HG03159 (cell line): Measurements from ENCODE around the gene KCNJ12.
"Not testable (repeated sequence)": the region's sequence is repeated elsewhere in the genome, so short reads cannot be mapped to it uniquely, and the experiment has no call there.

ENCODE experiments used
- ATAC-seq: cut with Tn5 transposase; IDR thresholded peaks from one replicate; pipeline ENCODE4 v1.9.1; 2021; ENCODE audit warnings: mild to moderate bottlenecking, moderate library complexity; ENCODE audit not compliant: unreplicated experiment

Gene KCNJ12

GRCh38 chr17:21404956-21405731, 29.0 kb downstream of the KCNJ12 start:
- ATAC-seq: not testable (repeated sequence)

- not testable (repeated sequence) for ATAC-seq
Observed at GRCh38 chr17:21405904-21406400, 29.8 kb downstream of the KCNJ12 start.

- ATAC-seq: not testable (repeated sequence)
Observed at GRCh38 chr17:21406616-21407404, 30.7 kb downstream of the KCNJ12 start.

GRCh38 chr17:21407752-21408151, 31.6 kb downstream of the KCNJ12 start:
- not testable (repeated sequence) for ATAC-seq

- not testable (repeated sequence) for ATAC-seq
Observed at GRCh38 chr17:21408224-21408623, 32.1 kb downstream of the KCNJ12 start.

- not testable (repeated sequence) for ATAC-seq
Observed at GRCh38 chr17:21408766-21409300, 32.7 kb downstream of the KCNJ12 start.

GRCh38 chr17:21409388-21409787, 33.2 kb downstream of the KCNJ12 start:
- ATAC-seq: not testable (repeated sequence)

- ATAC-seq: not testable (repeated sequence)
Observed at GRCh38 chr17:21409971-21410370, 33.8 kb downstream of the KCNJ12 start.

GRCh38 chr17:21410371-21410770, 34.2 kb downstream of the KCNJ12 start:
- not testable (repeated sequence) for ATAC-seq

- ATAC-seq: not testable (repeated sequence)
Observed at GRCh38 chr17:21410906-21411678, 34.9 kb downstream of the KCNJ12 start.

- ATAC-seq: not testable (repeated sequence)
Observed at GRCh38 chr17:21411679-21412205, 35.6 kb downstream of the KCNJ12 start.

GRCh38 chr17:21412207-21412681, 36.1 kb downstream of the KCNJ12 start:
- ATAC-seq: not testable (repeated sequence)

- not testable (repeated sequence) for ATAC-seq
Observed at GRCh38 chr17:21413570-21414279, 37.6 kb downstream of the KCNJ12 start.

- not testable (repeated sequence) for ATAC-seq
Observed at GRCh38 chr17:21414616-21415015, 38.5 kb downstream of the KCNJ12 start.

- ATAC-seq: not testable (repeated sequence)
Observed at GRCh38 chr17:21415166-21415990, 39.2 kb downstream of the KCNJ12 start.

GRCh38 chr17:21416471-21416981, 40.4 kb downstream of the KCNJ12 start:
- ATAC-seq: not testable (repeated sequence)

- ATAC-seq: not testable (repeated sequence)
Observed at GRCh38 chr17:21417349-21417748, 41.2 kb downstream of the KCNJ12 start.

GRCh38 chr17:21417921-21418320, 41.8 kb downstream of the KCNJ12 start:
- no peak for ATAC-seq
